Nephron (organoid): Measurements from ENCODE around the gene ALLC.

ENCODE experiments used
- H3K27ac Mint-ChIP-seq, 3 experiments: 2 replicates each; pipeline ENCODE4 v1.8.0; 2020; ENCODE audit warnings: mixed read lengths in 3 of 3, mild to moderate bottlenecking in 2 of 3, moderate library complexity in 1 of 3
- H3K27me3 Mint-ChIP-seq: 2 replicates; pipeline ENCODE4 v1.8.0; 2021; ENCODE audit warnings: low read depth, mild to moderate bottlenecking, moderate library complexity, mixed read lengths
- H3K36me3 Mint-ChIP-seq: 2 replicates; pipeline ENCODE4 v1.8.0; 2020; ENCODE audit warnings: low read depth, mixed read lengths
- H3K4me1 Mint-ChIP-seq: 2 replicates; pipeline ENCODE4 v1.8.0; 2020; ENCODE audit warnings: mixed read lengths
- H3K4me3 Mint-ChIP-seq, 3 experiments: 2 replicates each; pipeline ENCODE4 v1.8.0; 2020; ENCODE audit warnings: mild to moderate bottlenecking in 3 of 3, mixed read lengths in 3 of 3, moderate library complexity in 2 of 3
- H3K9me3 Mint-ChIP-seq: 2 replicates; pipeline ENCODE4 v1.8.0; 2020; ENCODE audit warnings: mixed read lengths
- TF ChIP-seq, protein P1 (sequence below), 3 experiments: fragments of 200-600 bp; sonication (generic); IDR thresholded peaks; one replicate each; pipeline ENCODE4 v1.5.0; 2021; ENCODE audit warnings: antibody characterized with exemption in 3 of 3; ENCODE audit not compliant: unreplicated experiment in 3 of 3

The ALLC gene

GRCh38 chr2:3679616-3680393 is 21.8 kb downstream of the ALLC start:
- TF ChIP-seq, protein P1, sequence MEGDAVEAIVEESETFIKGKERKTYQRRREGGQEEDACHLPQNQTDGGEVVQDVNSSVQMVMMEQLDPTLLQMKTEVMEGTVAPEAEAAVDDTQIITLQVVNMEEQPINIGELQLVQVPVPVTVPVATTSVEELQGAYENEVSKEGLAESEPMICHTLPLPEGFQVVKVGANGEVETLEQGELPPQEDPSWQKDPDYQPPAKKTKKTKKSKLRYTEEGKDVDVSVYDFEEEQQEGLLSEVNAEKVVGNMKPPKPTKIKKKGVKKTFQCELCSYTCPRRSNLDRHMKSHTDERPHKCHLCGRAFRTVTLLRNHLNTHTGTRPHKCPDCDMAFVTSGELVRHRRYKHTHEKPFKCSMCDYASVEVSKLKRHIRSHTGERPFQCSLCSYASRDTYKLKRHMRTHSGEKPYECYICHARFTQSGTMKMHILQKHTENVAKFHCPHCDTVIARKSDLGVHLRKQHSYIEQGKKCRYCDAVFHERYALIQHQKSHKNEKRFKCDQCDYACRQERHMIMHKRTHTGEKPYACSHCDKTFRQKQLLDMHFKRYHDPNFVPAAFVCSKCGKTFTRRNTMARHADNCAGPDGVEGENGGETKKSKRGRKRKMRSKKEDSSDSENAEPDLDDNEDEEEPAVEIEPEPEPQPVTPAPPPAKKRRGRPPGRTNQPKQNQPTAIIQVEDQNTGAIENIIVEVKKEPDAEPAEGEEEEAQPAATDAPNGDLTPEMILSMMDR (IDR thresholded peaks at IDR 0.05; ENCODE audit: unreplicated experiment in 3 of 3) = no peak
- H3K36me3 Mint-ChIP-seq = no peaks in the 10 kb centered on the region
- no peaks in the 10 kb centered on the region for H3K9me3 Mint-ChIP-seq
- H3K4me1 Mint-ChIP-seq = no peaks in the 10 kb centered on the region
- no peak overlapping the region for H3K4me3 Mint-ChIP-seq
- H3K27me3 Mint-ChIP-seq = peaks cover 11% of the 10 kb centered on the region
- H3K27ac Mint-ChIP-seq = no peak overlapping the region

GRCh38 chr2:3680548-3681345 is 22.7 kb downstream of the ALLC start:
- H3K36me3 Mint-ChIP-seq = no peaks in the 10 kb centered on the region
- peaks cover 11% of the 10 kb centered on the region for H3K27me3 Mint-ChIP-seq
- H3K9me3 Mint-ChIP-seq = peaks cover 2% of the 10 kb centered on the region

GRCh38 chr2:3681625-3682024 is 23.6 kb downstream of the ALLC start:
- Mint-ChIP-seq H3K27me3 (peaks cover 11% of the 10 kb centered on the region), H3K4me3 (no peak overlapping the region), H3K36me3 (no peaks in the 10 kb centered on the region), H3K9me3 (peaks cover 2% of the 10 kb centered on the region), H3K4me1 (no peaks in the 10 kb centered on the region), H3K27ac (no peak overlapping the region)
- TF ChIP-seq, protein P1 (IDR thresholded peaks at IDR 0.05; ENCODE audit: unreplicated experiment in 3 of 3) = no peak

More at GRCh38 chr2:3680548-3681345, 22.7 kb downstream of the ALLC start:
- TF ChIP-seq, protein P1 (IDR thresholded peaks at IDR 0.05; ENCODE audit: unreplicated experiment in 3 of 3) = no peak
- Mint-ChIP-seq H3K4me1 (no peaks in the 10 kb centered on the region), H3K4me3 (no peak overlapping the region), H3K27ac (no peak overlapping the region)

DNA sequence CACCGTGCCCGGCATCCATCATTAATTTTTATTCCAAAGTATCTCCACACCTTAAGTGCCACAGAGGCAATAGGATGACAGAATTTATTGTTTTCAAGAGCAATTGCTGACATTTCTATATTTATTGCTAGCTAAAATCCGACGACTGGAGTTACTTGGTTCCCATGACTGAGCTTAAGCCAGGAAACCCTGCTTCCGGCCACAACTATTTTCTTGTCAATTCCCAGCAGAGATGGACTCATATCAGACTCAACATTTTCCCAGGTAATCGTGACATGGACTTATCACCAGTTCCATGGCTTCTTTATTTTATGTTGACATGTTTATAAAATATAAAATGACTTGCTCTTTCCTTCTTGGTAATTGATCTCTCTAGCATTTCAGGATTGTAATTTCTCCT is 24.8 kb downstream of the ALLC start:
- no peak overlapping the region for H3K27ac Mint-ChIP-seq
- peaks cover 11% of the 10 kb centered on the region for H3K27me3 Mint-ChIP-seq
- no peak overlapping the region for H3K4me3 Mint-ChIP-seq
- H3K4me1 Mint-ChIP-seq = no peaks in the 10 kb centered on the region
- H3K9me3 Mint-ChIP-seq = peaks cover 2% of the 10 kb centered on the region
- TF ChIP-seq, protein P1 (IDR thresholded peaks at IDR 0.05; ENCODE audit: unreplicated experiment in 3 of 3) = no peak
- no peaks in the 10 kb centered on the region for H3K36me3 Mint-ChIP-seq

GRCh38 chr2:3683748-3684454 is 25.9 kb downstream of the ALLC start:
- TF ChIP-seq, protein P1 (IDR thresholded peaks at IDR 0.05; ENCODE audit: unreplicated experiment in 3 of 3) = no peak
- no peak overlapping the region for H3K27ac Mint-ChIP-seq
- peaks cover 10% of the 10 kb centered on the region for H3K27me3 Mint-ChIP-seq
- no peaks in the 10 kb centered on the region for H3K4me1 Mint-ChIP-seq
- no peaks in the 10 kb centered on the region for H3K36me3 Mint-ChIP-seq
- no peak overlapping the region for H3K4me3 Mint-ChIP-seq
- peaks cover 6% of the 10 kb centered on the region for H3K9me3 Mint-ChIP-seq
